Hepatocyte (in vitro differentiated cells): ENCODE results near the gene TRHDE.

Source experiments
- EZH2 ChIP-seq: fragments of 200-600 bp; sonication (generic); IDR thresholded peaks from 2 replicates; pipeline ENCODE4 v1.6.1; 2016; ENCODE audit warnings: antibody characterized with exemption, mild to moderate bottlenecking, borderline replicate concordance
- TF ChIP-seq, protein P1 (sequence below): fragments of 200-600 bp; sonication (generic); IDR thresholded peaks from 2 replicates; pipeline ENCODE4 v1.5.1; 2016; ENCODE audit warnings: antibody characterized with exemption, mild to moderate bottlenecking; ENCODE audit not compliant: poor library complexity

DNA sequence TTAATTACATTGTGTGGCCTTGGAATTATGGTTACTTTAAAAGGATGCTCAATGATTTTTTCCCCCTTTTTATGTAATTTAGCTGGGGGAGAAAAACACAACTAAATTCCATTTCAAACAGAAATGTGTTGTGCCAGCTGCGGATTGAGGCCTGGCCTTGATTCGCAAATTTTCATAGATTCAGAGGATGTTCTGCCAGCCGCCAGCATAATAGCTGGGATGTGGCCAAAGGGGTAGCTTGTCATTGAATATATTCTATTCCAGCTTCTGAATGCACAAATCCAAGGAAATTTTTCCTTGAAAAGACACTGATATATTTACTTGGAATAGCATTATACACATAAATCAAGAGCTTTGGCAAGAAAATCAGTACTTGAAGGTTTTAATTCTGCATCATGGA lies 43.7 kb downstream of the TRHDE start:
- no peak for TF ChIP-seq EZH2
- TF ChIP-seq, protein P1, sequence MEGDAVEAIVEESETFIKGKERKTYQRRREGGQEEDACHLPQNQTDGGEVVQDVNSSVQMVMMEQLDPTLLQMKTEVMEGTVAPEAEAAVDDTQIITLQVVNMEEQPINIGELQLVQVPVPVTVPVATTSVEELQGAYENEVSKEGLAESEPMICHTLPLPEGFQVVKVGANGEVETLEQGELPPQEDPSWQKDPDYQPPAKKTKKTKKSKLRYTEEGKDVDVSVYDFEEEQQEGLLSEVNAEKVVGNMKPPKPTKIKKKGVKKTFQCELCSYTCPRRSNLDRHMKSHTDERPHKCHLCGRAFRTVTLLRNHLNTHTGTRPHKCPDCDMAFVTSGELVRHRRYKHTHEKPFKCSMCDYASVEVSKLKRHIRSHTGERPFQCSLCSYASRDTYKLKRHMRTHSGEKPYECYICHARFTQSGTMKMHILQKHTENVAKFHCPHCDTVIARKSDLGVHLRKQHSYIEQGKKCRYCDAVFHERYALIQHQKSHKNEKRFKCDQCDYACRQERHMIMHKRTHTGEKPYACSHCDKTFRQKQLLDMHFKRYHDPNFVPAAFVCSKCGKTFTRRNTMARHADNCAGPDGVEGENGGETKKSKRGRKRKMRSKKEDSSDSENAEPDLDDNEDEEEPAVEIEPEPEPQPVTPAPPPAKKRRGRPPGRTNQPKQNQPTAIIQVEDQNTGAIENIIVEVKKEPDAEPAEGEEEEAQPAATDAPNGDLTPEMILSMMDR, result no peak
